DOHH2 (cell line): Measurements from ENCODE around the gene MGMT.

Source experiments
- H3F3A ChIP-seq: fragments of 200-600 bp; sonication (generic), shearing (Covaris generic); 2 replicates; pipeline ENCODE4 v1.6.0; 2016; ENCODE audit warnings: antibody characterized with exemption, mild to moderate bottlenecking; ENCODE audit not compliant: control insufficient read depth, insufficient read depth
- H3K27ac ChIP-seq: fragments of 200-600 bp; sonication (generic); 2 replicates; pipeline ENCODE4 v1.5.1; 2014; ENCODE audit warnings: low read depth, mild to moderate bottlenecking, low read length, moderate library complexity
- H3K27me3 ChIP-seq: fragments of 200-600 bp; sonication (generic); 2 replicates; pipeline ENCODE4 v1.6.1; 2014; ENCODE audit warnings: mild to moderate bottlenecking, low read length, mixed read lengths; ENCODE audit not compliant: control insufficient read depth
- H3K36me3 ChIP-seq: fragments of 200-600 bp; sonication (generic); 2 replicates; pipeline ENCODE4 v1.6.1; 2014; ENCODE audit warnings: mild to moderate bottlenecking, low read length, moderate library complexity, mixed read lengths; ENCODE audit not compliant: control insufficient read depth
- H3K4me1 ChIP-seq: fragments of 200-600 bp; sonication (generic); 2 replicates; pipeline ENCODE4 v1.6.1; 2014; ENCODE audit warnings: mild to moderate bottlenecking, low read length, mixed read lengths; ENCODE audit not compliant: control insufficient read depth
- H3K4me2 ChIP-seq: fragments of 200-600 bp; sonication (generic); 2 replicates; pipeline ENCODE4 v1.6.0; 2014; ENCODE audit warnings: mild to moderate bottlenecking, low read length, moderate library complexity
- H3K4me3 ChIP-seq: fragments of 200-600 bp; sonication (generic); 2 replicates; pipeline ENCODE4 v1.5.1; 2014; ENCODE audit warnings: mild to moderate bottlenecking, low read length, mixed read lengths
- H3K79me2 ChIP-seq: fragments of 200-600 bp; sonication (generic); 2 replicates; pipeline ENCODE4 v1.6.1; 2014; ENCODE audit warnings: mild to moderate bottlenecking, low read length, mixed read lengths; ENCODE audit not compliant: control insufficient read depth
- H3K9me2 ChIP-seq: fragments of 200-600 bp; sonication (generic); replicated peaks from 2 replicates; pipeline ENCODE4 v1.6.1; 2014; ENCODE audit warnings: mild to moderate bottlenecking, low read length, mixed read lengths; ENCODE audit not compliant: control insufficient read depth
- H3K9me3 ChIP-seq: fragments of 200-600 bp; sonication (generic); 2 replicates; pipeline ENCODE4 v1.6.1; 2014; ENCODE audit warnings: antibody characterized with exemption, low read length, mixed read lengths; ENCODE audit not compliant: control insufficient read depth, insufficient read depth
- H4K20me1 ChIP-seq: fragments of 200-600 bp; sonication (generic); 2 replicates; pipeline ENCODE4 v1.6.0; 2014; ENCODE audit warnings: low read depth, mild to moderate bottlenecking, antibody characterized with exemption, low read length, moderate library complexity; ENCODE audit not compliant: control insufficient read depth, insufficient read depth
- CTCF ChIP-seq: fragments of 200-600 bp; sonication (generic); IDR thresholded peaks from one replicate; pipeline ENCODE4 v1.5.1; 2014; ENCODE audit warnings: antibody characterized with exemption, mild to moderate bottlenecking, low read depth, low read length; ENCODE audit not compliant: poor library complexity, severe bottlenecking
- EZH2phosphoT487 ChIP-seq: fragments of 200-600 bp; sonication (generic); IDR thresholded peaks from 2 replicates; pipeline ENCODE4 v1.6.1; 2017; ENCODE audit warnings: borderline replicate concordance, mild to moderate bottlenecking, antibody characterized with exemption, low read length, moderate library complexity, mixed read lengths

MGMT gene

GRCh38 chr10:129507216-129507889 lies 40.3 kb downstream of the MGMT start:
- no peaks in the 10 kb centered on the region for H3K36me3 ChIP-seq
- H3K4me3 ChIP-seq = no peak overlapping the region
- H3K9me3 ChIP-seq = peaks cover 15% of the 10 kb centered on the region
- H4K20me1 ChIP-seq = no peaks in the 10 kb centered on the region
- peaks cover 12% of the 10 kb centered on the region for H3K79me2 ChIP-seq
- no peaks in the 10 kb centered on the region for H3K27me3 ChIP-seq
- no peaks in the 10 kb centered on the region for H3F3A ChIP-seq
- no peaks in the 10 kb centered on the region for H3K9me2 ChIP-seq
- H3K4me1 ChIP-seq = no peaks in the 10 kb centered on the region
- H3K27ac ChIP-seq = no peak overlapping the region
- no peak overlapping the region for H3K4me2 ChIP-seq
- TF ChIP-seq CTCF (no peak), EZH2phosphoT487 (no peak)

- Histone ChIP-seq H3K9me3 (peaks cover 15% of the 10 kb centered on the region), H3K27me3 (no peaks in the 10 kb centered on the region), H3K9me2 (no peaks in the 10 kb centered on the region), H3K27ac (no peak overlapping the region), H3F3A (no peaks in the 10 kb centered on the region; the same call in 1 of the 2 replicates), H4K20me1 (no peaks in the 10 kb centered on the region), H3K79me2 (peaks cover 12% of the 10 kb centered on the region), H3K36me3 (no peaks in the 10 kb centered on the region), H3K4me3 (no peak overlapping the region), H3K4me2 (no peak overlapping the region), H3K4me1 (no peaks in the 10 kb centered on the region)
- no peak for TF ChIP-seq EZH2phosphoT487
- no peak for TF ChIP-seq CTCF
These were observed 42.1 kb downstream of the MGMT start for GRCh38 chr10:129509155-129509554.

GRCh38 chr10:129509835-129510234 lies 42.8 kb downstream of the MGMT start:
- Histone ChIP-seq H3K9me3 (peaks cover 15% of the 10 kb centered on the region), H3K36me3 (no peaks in the 10 kb centered on the region), H3K9me2 (no peaks in the 10 kb centered on the region), H3K4me1 (no peaks in the 10 kb centered on the region), H4K20me1 (no peaks in the 10 kb centered on the region), H3F3A (no peaks in the 10 kb centered on the region; the same call in 1 of the 2 replicates), H3K27ac (no peak overlapping the region), H3K4me3 (no peak overlapping the region), H3K79me2 (peaks cover 12% of the 10 kb centered on the region), H3K4me2 (no peak overlapping the region), H3K27me3 (no peaks in the 10 kb centered on the region)
- TF ChIP-seq CTCF (no peak), EZH2phosphoT487 (no peak)
